IMR-90 (cell line): ENCODE results near the gene ITGA2. TPM values are rescaled to one million over a fixed set of nuclear protein-coding genes. Genes with fewer than 3 reads are reported as not detected.

Experiments used
- ATAC-seq: fragments of 200-7000 bp; cut with Tn5 transposase; 2 replicates; pipeline ENCODE4 v1.9.1; 2020; ENCODE audit warnings: low read depth, mild to moderate bottlenecking, moderate library complexity
- BruUV-seq: library from RNA; stranded (reverse); fragments of 400-500 nt; replicated peaks from 2 replicates; lab custom pipeline; 2021; lab: Mats Ljungman, UMichigan
- CTCF ChIA-PET: fragments of 300-600 bp; formaldehyde crosslinking; extraction: SDS; loops from one replicate; lab custom pipeline; 2021; ENCODE audit warnings: antibody characterized with exemption; lab: Yijun Ruan, JAX
- POLR2A ChIA-PET: fragments of 300-600 bp; sonication (Branson Sonifier 250); formaldehyde crosslinking; loops from one replicate; lab custom pipeline; 2022; ENCODE audit warnings: antibody characterized with exemption; ENCODE audit not compliant: unreplicated experiment; lab: Charles Lee
- DNase-seq: peaks from one replicate; pipeline ENCODE4 v3.0.0; 2013
- H2AFZ ChIP-seq: replicated peaks from 2 replicates; pipeline ENCODE3; 2013; ENCODE audit warnings: low read length, mild to moderate bottlenecking; ENCODE audit not compliant: poor library complexity
- H2AK5ac ChIP-seq: 2 replicates; pipeline ENCODE4 v1.6.1; 2013; ENCODE audit warnings: low read depth, low read length, inconsistent platforms
- H2AK9ac ChIP-seq: replicated peaks from 2 replicates; pipeline ENCODE3; 2013; ENCODE audit warnings: mild to moderate bottlenecking, low read depth, low read length, moderate library complexity; ENCODE audit not compliant: poor library complexity
- H2BK120ac ChIP-seq: 2 replicates; pipeline ENCODE4 v1.6.1; 2013; ENCODE audit warnings: low read depth, low read length, inconsistent platforms
- H2BK15ac ChIP-seq: 3 replicates; pipeline ENCODE4 v1.6.1; 2013; ENCODE audit warnings: low read depth, low read length, inconsistent platforms
- H2BK20ac ChIP-seq: 2 replicates; pipeline ENCODE4 v1.6.1; 2013; ENCODE audit warnings: low read depth, mild to moderate bottlenecking, inconsistent platforms, low read length, moderate library complexity
- H2BK5ac ChIP-seq: 2 replicates; pipeline ENCODE4 v1.6.1; 2013; ENCODE audit warnings: mild to moderate bottlenecking, low read depth, low read length, inconsistent platforms; ENCODE audit not compliant: poor library complexity, severe bottlenecking
- H3K14ac ChIP-seq: replicated peaks from 2 replicates; pipeline ENCODE4 v1.6.1; 2013; ENCODE audit warnings: low read depth, low read length, inconsistent platforms
- H3K18ac ChIP-seq: 2 replicates; pipeline ENCODE4 v1.6.1; 2013; ENCODE audit warnings: low read depth, low read length, control low read depth
- H3K23ac ChIP-seq: 2 replicates; pipeline ENCODE4 v1.6.1; 2013; ENCODE audit warnings: low read depth, low read length, inconsistent platforms
- H3K27ac ChIP-seq: 2 replicates; pipeline ENCODE4 v1.5.1; 2013; ENCODE audit warnings: mild to moderate bottlenecking, control low read depth, low read length; ENCODE audit not compliant: insufficient read depth
- H3K27me3 ChIP-seq: 2 replicates; pipeline ENCODE4 v1.6.1; 2013; ENCODE audit warnings: low read length; ENCODE audit not compliant: control insufficient read depth, insufficient read depth
- H3K36me3 ChIP-seq: 2 replicates; pipeline ENCODE4 v1.6.1; 2013; ENCODE audit warnings: low read length, mixed read lengths; ENCODE audit not compliant: control insufficient read depth, insufficient read depth
- H3K4ac ChIP-seq: 2 replicates; pipeline ENCODE4 v1.6.1; 2013; ENCODE audit warnings: low read depth, low read length, inconsistent platforms
- H3K4me1 ChIP-seq: 2 replicates; pipeline ENCODE4 v1.6.1; 2013; ENCODE audit warnings: low read length, mixed read lengths; ENCODE audit not compliant: control insufficient read depth, insufficient read depth
- H3K4me2 ChIP-seq: 2 replicates; pipeline ENCODE4 v1.6.1; 2013; ENCODE audit warnings: low read depth, mild to moderate bottlenecking, control low read depth, low read length, moderate library complexity
- H3K4me3 ChIP-seq: 2 replicates; pipeline ENCODE4 v1.5.1; 2013; ENCODE audit warnings: low read depth, mild to moderate bottlenecking, control low read depth, low read length, moderate library complexity; ENCODE audit not compliant: insufficient read depth
- H3K56ac ChIP-seq: 2 replicates; pipeline ENCODE4 v1.6.1; 2013; ENCODE audit warnings: low read length, inconsistent platforms; ENCODE audit not compliant: insufficient read depth; ENCODE audit errors: extremely low read depth
- H3K79me1 ChIP-seq, 2 experiments: 2 replicates each; pipeline ENCODE4 v1.6.1; 2013; ENCODE audit warnings: low read length in 2 of 2, inconsistent platforms in 1 of 2, low read depth in 1 of 2
- H3K9ac ChIP-seq: 2 replicates; pipeline ENCODE4 v1.6.1; 2013; ENCODE audit warnings: low read depth, low read length, control low read depth
- H3K9me1 ChIP-seq: 2 replicates; pipeline ENCODE4 v1.6.1; 2013; ENCODE audit warnings: low read length, inconsistent platforms; ENCODE audit not compliant: insufficient read depth
- H3K9me3 ChIP-seq: 2 replicates; pipeline ENCODE4 v1.6.1; 2013; ENCODE audit warnings: low read length; ENCODE audit not compliant: control insufficient read depth, insufficient read depth
- H4K20me1 ChIP-seq: 2 replicates; pipeline ENCODE4 v1.6.1; 2013; ENCODE audit warnings: low read length, inconsistent platforms; ENCODE audit not compliant: insufficient read depth
- H4K5ac ChIP-seq: 2 replicates; pipeline ENCODE4 v1.6.1; 2013; ENCODE audit warnings: mild to moderate bottlenecking, low read depth, low read length, control low read depth
- H4K8ac ChIP-seq, 2 experiments: 2 replicates each; pipeline ENCODE4 v1.6.1; 2013; ENCODE audit warnings: low read depth in 2 of 2, low read length in 2 of 2, control low read depth in 1 of 2, inconsistent platforms in 1 of 2
- H4K91ac ChIP-seq: 2 replicates; pipeline ENCODE4 v1.6.1; 2013; ENCODE audit warnings: low read depth, low read length, inconsistent platforms; ENCODE audit not compliant: insufficient read depth
- CEBPB ChIP-seq: IDR thresholded peaks from 2 replicates; pipeline ENCODE4 v1.6.1; 2012; ENCODE audit warnings: low read depth, low read length, improper control_type of control experiment
- CHD1 ChIP-seq: IDR thresholded peaks from 2 replicates; pipeline ENCODE4 v1.6.1; 2012; ENCODE audit warnings: low read depth, low read length, improper control_type of control experiment
- CTCF ChIP-seq: conservative IDR thresholded peaks from 2 replicates; pipeline ENCODE4 v1.5.1; 2012; ENCODE audit warnings: mild to moderate bottlenecking, low read depth, low read length, improper control_type of control experiment
- ELK1 ChIP-seq: fragments of 150-350 bp; IDR thresholded peaks from 2 replicates; pipeline ENCODE4 v1.6.1; 2016; ENCODE audit warnings: low read depth, mild to moderate bottlenecking, low read length, moderate library complexity, borderline replicate concordance
- FOS ChIP-seq: fragments of 150-350 bp; IDR thresholded peaks from 2 replicates; pipeline ENCODE4 v1.6.1; 2016; ENCODE audit warnings: low read depth, low read length
- MAFK ChIP-seq: IDR thresholded peaks from 2 replicates; pipeline ENCODE4 v1.6.1; 2012; ENCODE audit warnings: low read depth, low read length, improper control_type of control experiment
- MAZ ChIP-seq: IDR thresholded peaks from 2 replicates; pipeline ENCODE4 v1.6.1; 2012; ENCODE audit warnings: low read depth, mild to moderate bottlenecking, low read length, improper control_type of control experiment, moderate library complexity, borderline replicate concordance
- MXI1 ChIP-seq: IDR thresholded peaks from 2 replicates; pipeline ENCODE4 v1.6.1; 2012; ENCODE audit warnings: low read depth, mild to moderate bottlenecking, low read length, moderate library complexity, borderline replicate concordance
- NFE2L2 ChIP-seq: fragments of 150-350 bp; IDR thresholded peaks from 2 replicates; pipeline ENCODE4 v1.6.1; 2016; ENCODE audit warnings: low read depth, mild to moderate bottlenecking, low read length
- POLR2A ChIP-seq: IDR thresholded peaks from 2 replicates; pipeline ENCODE4 v1.6.1; 2012; ENCODE audit warnings: mild to moderate bottlenecking, low read depth, low read length
- RAD21 ChIP-seq: IDR thresholded peaks from 2 replicates; pipeline ENCODE4 v1.6.1; 2012; ENCODE audit warnings: low read length, improper control_type of control experiment
- RCOR1 ChIP-seq: IDR thresholded peaks from 2 replicates; pipeline ENCODE4 v1.6.1; 2012; ENCODE audit warnings: mild to moderate bottlenecking, low read length, improper control_type of control experiment; ENCODE audit not compliant: insufficient replicate concordance
- RFX5 ChIP-seq: IDR thresholded peaks from 2 replicates; pipeline ENCODE4 v1.8.0; 2012; ENCODE audit warnings: low read depth, mild to moderate bottlenecking, low read length, moderate library complexity
- SMC3 ChIP-seq: fragments of 150-350 bp; IDR thresholded peaks from 2 replicates; pipeline ENCODE4 v1.6.1; 2016; ENCODE audit warnings: low read depth, mild to moderate bottlenecking, antibody characterized with exemption, low read length, moderate library complexity
- USF2 ChIP-seq: fragments of 150-350 bp; IDR thresholded peaks from 2 replicates; pipeline ENCODE4 v1.6.1; 2017; ENCODE audit warnings: mild to moderate bottlenecking, antibody characterized with exemption, low read length, low read depth
- WGBS, 2 experiments: methylation state at CpG; one replicate each; pipeline versions ENCODE4 v1.1.5 to v1.1.7; 2013; ENCODE audit warnings: missing lambda C conversion rate in 2 of 2; ENCODE audit not compliant: insufficient read length in 1 of 2; ENCODE audit errors: extremely low coverage in 2 of 2; 5-methylcytosine and 5-hydroxymethylcytosine counted together
- dilution Hi-C: fragments of 300-500 bp; cut with HindIII; formaldehyde crosslinking; loops from one replicate; pipeline ENCODE4 v1.14.3; 2018; ENCODE audit warnings: low sequenced_read_pairs; ENCODE audit not compliant: unreplicated experiment
- in situ Hi-C: fragments of 300-500 bp; cut with MboI; formaldehyde crosslinking; loops from 3 replicates; pipeline ENCODE4 v1.14.3; 2019; ENCODE audit warnings: low sequenced_read_pairs, inconsistent platforms, mixed read lengths
- intact Hi-C: fragments of 100-400 bp; cut with micrococcal nuclease; formaldehyde crosslinking; loops from 2 replicates; pipeline ENCODE4 v1.10.0; 2022
- polyA plus RNA-seq, 3 experiments: library from polyadenylated mRNA; depleted of rRNA; stranded (reverse); fragments of >200 nt; gene quantifications; 2 replicates each; pipeline ENCODE4 v1.2.3, GENCODE V29; 2012; ENCODE audit warnings: low replicate concordance in 1 of 3
- total RNA-seq: library from RNA; depleted of rRNA; stranded (reverse); fragments of >200 nt; gene quantifications from 2 replicates; pipeline ENCODE4 v1.2.3, GENCODE V29; 2012

The ITGA2 gene
- total and polyA plus RNA-seq, 2 of the 4 experiments (the other 2 are of a cell fraction), result 23.3 to 93.4 TPM

GRCh38 chr5:53003144-53003543, 14.0 kb downstream of the ITGA2 start:
- Histone ChIP-seq H3K9me1 (peaks cover 11% of the 10 kb centered on the region; the same call in 1 of the 2 replicates), H4K91ac (peak overlapping the region; percentile 60), H3K9ac (no peak overlapping the region), H3K14ac (peak overlapping the region; percentile 17; the same call in 1 of the 2 replicates), H3K4me2 (no peak overlapping the region), H3K79me1 (peaks cover 9 to 53% of the 10 kb centered on the region in 2 experiments), H2AK5ac (peak overlapping the region; percentile 68), H3K4ac (peak overlapping the region; percentile 34; the same call in 1 of the 2 replicates), H3K36me3 (peaks cover 3% of the 10 kb centered on the region; the same call in 1 of the 2 replicates), H3K4me1 (peaks cover 25% of the 10 kb centered on the region), H2BK5ac (peak overlapping the region; percentile 53), H2BK120ac (peak overlapping the region; percentile 57), H3K27ac (peak overlapping the region; percentile 2; the same call in 1 of the 2 replicates), H3K56ac (no peak overlapping the region), H2BK20ac (peak overlapping the region; percentile 41; the same call in 1 of the 2 replicates), H4K20me1 (no peaks in the 10 kb centered on the region), H3K4me3 (no peak overlapping the region), H4K5ac (peak overlapping the region; percentile 60), H3K23ac (peak overlapping the region; percentile 26; the same call in 1 of the 2 replicates), H2AK9ac (no peak overlapping the region), H3K18ac (peak overlapping the region; percentile 29; the same call in 1 of the 2 replicates), H3K27me3 (no peaks in the 10 kb centered on the region), H3K9me3 (no peaks in the 10 kb centered on the region), H4K8ac (peak overlapping the region in 1 of 2 experiments; percentile 6; a peak in 2 of 4 replicates), H2BK15ac (no peak overlapping the region), H2AFZ (no peak overlapping the region)
- BruUV-seq, result no TSS peak
- TF ChIP-seq MAFK (no peak), ELK1 (no peak), CEBPB (no peak), RFX5 (no peak), USF2 (no peak), NFE2L2 (no peak), POLR2A (no peak), RCOR1 (no peak), FOS (no peak), MAZ (no peak), CTCF (no peak), MXI1 (no peak), CHD1 (no peak), RAD21 (no peak), SMC3 (no peak)
- DNase-seq (no peak), ATAC-seq (no peak)
- intact Hi-C loops (no loop called here), dilution Hi-C loops (no loop called here), in situ Hi-C loops (no loop called here)
- WGBS, 2 experiments, result no CpG with 5 or more reads among the region's 1 CpG
- ChIA-PET CTCF (no interaction called here), POLR2A (no interaction called here)
